Activated CD4-positive, alpha-beta T cell treated with anti-CD3 and anti-CD28 coated beads for 24 hours (primary cell): ENCODE results near the gene IL1R1.
A peak's percentile ranks its signal among the peaks of the same experiment; 100 is the strongest.
"Not testable (repeated sequence)": the region's sequence is repeated elsewhere in the genome, so short reads cannot be mapped to it uniquely, and the experiment has no call there.

Experiments
- DNase-seq, 2 donors: peaks; one replicate each; pipeline ENCODE4 v3.0.0-alpha.2; 2020; ENCODE audit warnings: low read depth in 2 of 2

The IL1R1 gene

DNA sequence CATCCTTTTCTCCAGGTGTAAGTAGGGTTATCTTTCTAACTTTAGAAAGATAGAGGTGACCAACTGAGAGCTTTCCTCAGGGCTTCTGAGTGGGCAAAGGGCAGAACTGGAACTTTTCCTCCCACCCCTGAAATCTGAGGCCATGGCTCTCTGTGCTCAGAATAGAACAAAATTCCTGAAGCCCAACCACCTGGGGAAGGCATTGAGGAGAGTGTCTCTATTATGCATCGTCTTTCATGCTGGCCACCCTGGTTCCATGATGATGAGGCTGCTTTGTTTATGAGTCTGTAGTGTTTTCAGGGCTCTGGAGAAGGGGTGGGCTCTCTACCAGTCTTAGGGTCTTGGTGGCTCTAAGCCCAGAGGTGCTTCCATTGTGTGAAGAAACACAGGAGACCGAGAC is 30.7 kb upstream of the IL1R1 start:
- no peak for DNase-seq

DNA sequence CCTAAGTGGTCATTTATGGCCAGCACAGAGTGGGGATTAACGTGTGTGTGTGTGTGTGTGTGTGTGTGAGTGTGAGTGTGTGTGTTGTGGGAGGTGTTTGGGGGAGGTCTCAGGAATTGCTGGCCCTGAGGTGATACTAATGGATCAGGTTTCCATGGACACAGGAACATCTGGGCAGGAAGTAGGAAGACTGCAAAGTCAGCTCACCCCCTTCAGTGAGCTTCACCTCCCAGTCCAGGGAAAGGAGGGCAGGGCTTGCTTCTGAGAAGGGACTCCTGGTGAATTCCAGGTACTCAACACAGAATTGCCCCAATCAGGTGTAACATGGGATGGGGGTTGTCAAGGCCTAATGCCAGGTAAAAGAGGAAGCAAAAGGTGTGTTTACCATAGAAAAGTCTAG is 30.3 kb upstream of the IL1R1 start:
- DNase-seq: no peak

DNA sequence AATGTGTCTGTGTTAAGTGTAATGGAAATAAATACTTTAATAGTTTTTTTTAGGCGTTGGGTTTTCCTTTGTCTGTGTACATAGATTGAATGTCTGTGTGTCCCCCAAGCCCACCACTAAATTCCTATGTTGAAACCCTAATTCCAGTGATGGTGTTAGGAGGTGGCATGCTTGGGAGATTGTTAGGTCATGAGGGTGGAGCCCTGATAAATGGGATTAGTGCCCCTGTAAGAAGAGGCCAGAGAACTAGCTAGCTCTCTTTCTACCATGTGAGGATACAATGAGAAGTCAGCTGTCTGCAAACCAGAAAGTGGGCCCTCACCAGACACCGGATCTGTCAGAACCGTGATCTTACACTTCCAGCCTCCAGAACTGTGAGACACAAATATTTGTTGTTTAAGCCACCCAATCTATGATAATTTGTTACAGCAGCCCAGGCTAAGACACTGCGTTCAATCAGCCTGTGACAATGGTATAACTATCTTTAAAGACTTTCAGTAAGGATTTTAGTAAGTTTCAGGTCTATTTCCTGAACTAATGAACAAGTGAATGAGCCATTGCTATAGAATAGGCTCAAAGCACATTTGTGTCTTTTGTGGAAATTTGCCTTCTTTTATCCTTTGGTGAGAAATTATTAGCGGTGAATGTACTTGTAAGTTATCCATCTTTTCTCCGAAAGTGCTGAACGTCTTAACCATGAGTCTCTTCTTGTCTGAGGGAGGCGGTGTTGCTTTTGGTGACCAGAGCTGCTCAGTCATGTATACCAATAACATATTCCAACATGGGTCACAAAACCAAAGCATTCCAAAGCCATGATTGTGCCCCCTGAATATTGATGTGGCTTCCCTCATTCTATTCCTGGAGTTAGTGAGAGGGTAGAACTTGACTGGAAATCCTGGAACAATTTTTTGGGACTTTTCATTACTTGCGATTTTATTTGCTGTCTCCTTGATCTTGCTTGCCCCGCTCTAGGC is 29.6 kb upstream of the IL1R1 start:
- DNase-seq: no peak

DNA sequence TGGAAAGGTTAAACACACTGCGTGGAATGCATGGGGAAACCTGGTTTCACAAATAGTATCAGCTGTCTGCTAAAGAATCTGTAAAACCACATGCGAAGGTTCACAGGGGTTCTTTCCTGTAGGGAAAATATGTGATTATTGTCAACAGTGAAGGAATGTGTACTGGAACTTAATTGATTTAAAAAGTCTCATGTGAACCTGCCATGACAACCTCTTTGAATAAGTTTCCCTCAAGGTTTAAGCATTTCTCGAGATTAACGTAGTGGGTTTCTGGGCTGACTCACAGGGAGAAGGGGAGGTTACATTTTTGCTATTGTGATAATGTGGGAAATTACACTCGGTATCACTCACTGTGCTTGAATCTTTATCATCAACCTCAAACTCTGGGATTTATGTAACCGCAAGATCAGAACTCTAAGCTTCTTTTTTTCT is 28.2 kb upstream of the IL1R1 start:
- DNase-seq: no peak

DNA sequence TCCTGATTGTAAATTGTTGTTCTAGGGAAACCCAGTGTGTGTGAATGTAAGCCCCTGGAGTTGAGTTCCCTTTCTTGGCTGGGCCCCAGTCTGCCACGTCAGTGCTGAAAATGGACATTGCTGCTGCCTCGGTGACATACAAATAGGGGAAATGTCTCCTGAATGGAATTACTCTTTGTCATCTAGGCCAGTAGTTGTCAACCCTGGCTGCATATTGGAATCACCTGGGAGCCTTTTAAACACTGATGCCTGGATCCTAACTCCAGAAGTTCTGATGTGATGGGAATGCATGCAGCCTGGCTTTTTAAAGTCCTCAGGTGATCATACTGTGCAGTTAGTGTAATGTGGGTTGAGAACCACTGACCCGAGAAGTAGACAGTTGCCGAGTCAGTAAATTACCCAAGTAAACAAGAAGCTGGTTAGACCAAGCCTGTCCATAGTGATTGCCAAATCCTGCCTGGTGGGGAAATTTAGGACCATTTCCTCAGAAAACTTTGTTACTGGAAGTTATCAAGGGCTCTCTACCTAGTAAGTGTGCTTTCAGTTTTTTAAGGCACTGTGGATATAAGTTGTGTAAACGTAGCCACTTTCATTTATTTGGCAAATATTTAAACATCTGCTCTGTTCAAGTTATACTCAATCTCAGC is 27.6 kb upstream of the IL1R1 start:
- no peak for DNase-seq

DNA sequence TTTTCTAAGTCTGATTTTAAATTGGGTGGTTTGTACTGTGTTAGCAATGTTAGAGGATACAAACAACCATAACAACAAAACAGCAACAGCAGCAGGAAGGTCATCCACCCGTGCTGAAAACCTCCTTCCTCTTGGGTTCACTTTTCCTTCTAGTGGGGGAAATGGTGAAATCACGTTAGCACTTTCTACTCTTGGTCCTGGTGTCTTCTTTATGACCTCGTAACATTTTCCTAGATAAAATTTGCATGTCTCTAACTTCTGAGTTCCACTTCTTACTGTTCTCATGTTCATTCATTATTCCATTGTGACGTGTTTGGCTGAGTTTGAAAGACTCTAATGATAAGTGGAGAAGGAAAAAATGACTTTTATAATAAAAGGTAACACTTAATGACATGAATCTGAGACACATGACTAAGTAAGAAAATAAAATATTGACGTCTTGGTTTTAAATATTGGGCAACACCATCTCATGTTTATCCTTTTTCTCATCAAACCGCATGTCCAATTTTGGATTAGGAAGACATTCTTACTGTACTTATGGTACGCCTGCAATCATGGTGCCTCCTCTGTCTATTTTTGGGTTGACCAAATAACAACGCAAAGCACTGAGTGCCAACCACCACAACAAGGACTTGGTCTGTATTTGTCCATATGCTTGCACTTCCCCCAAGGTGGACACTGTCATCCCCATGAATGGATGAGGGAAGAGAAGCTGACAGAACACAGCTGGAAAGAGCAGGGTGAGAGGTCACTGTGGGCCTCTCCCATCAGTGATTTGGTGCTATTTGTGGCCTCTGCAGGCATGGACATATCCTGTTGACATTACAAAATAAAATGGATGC is 25.7 kb upstream of the IL1R1 start:
- no peak for DNase-seq

DNA sequence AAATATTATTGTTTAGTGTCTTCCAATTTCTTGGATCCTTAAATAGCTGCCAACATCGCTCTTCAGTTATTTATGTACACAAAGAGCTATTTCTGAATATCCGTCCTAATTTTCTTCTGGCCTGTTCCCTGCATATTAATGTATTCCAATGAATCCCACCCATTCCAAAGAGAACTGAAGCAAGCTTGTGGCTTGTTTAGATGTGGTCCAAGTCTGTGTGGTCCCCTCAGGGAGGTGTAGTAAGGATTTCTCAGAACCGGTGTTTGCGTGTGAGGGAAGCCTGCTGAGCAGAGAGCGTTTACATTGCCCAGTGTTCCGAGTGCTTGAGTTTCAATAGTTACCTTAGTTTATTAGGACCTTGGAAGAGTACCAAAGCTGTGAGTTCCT is 25.1 kb upstream of the IL1R1 start:
- DNase-seq: no peak

DNA sequence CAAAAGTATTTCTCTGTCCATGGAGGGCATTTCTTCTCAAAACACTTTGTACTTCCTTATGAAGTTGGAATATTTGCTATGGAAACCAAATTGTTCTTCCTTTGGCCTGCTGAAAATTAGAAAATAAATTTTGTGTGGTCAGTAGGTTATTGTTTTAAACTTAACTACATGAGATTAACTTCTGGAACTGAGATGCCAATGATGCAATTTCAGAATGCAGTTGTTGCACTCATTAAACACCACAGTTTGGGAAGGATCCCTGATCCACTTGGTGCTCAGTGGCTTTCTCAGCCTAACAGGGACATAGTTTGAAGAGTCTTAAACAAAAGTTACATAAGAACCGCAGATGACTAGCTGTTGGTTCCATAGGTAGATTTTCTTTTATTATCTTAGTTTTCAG is 23.3 kb upstream of the IL1R1 start:
- DNase-seq: no peak

DNA sequence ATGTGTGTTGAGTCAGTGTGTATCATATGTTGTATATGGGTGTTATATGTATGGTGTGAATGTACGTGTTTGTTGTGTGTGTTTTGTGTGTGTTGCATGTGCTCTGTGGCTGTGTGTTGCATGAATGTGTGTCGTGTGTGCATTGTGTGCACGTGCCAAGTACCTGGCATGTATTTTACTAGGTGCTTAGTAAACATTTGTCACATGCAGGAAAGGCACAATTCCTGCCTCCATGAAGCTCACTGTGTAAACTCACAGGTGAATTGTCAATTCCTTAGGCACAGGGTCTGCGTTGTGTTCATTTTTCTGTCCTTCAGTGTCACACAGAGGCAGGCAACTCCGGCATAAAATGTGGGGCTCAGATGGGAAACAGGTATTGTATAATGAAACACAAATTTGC is 22.3 kb upstream of the IL1R1 start:
- DNase-seq: no peak

DNA sequence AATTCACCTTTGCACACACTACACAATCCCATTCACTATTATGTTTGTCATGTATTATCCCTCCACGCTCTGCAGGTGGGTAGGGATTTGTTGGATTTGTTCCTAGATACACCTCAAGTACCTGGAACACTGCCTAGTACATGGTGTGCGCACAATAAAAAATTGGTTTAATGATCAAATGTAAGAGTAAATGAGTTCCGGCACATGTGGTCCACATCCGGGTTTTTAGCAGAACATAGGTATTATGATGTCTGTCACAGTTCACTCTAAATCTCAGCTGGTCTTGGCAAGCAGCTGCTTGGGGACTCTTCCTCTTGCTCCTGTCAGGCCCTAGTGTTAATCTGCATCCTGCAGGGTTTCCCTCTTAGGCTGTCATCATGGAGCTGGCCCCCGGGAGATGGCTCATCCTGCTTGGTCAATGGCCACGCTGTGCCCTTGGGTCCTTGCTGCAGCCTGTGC is 21.8 kb upstream of the IL1R1 start:
- DNase-seq: no peak

DNA sequence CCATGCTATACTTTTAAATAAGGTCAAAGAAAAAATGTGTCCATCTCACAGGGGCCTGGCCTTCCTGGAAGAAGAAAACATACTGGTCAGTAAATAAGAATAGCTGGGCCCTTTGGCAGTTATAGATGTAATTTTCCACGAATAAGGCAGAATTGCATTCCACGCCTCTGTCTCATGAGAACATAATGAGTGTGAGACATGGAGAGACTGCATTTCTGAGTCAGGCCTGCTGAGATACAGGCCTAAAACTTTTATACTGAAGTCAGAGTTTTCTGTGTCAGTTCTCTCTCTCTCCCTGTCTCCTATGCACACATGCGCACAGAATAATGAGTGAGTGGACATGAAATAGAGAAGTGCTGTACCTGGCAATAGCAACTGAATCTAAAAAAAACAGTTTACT is 20.4 kb upstream of the IL1R1 start:
- DNase-seq: no peak

DNA sequence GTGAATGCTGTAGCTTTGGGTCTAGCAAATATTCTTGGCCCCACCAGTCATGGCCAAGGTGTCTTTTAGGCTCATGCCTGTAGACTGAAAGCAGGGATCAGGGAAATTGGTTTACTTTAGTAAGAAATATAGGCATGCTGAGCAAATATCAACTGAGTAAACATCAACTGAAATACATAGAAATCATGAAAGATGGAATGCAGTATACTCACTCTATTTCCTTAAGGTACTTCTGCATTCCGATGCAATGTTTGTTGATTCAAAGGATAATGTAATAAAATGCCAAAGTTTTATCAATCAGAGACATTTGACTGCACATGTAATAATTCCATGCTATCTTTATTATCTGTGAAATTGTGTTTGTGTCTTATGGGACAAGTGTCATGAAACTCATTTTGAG is 19.6 kb upstream of the IL1R1 start:
- DNase-seq: no peak

DNA sequence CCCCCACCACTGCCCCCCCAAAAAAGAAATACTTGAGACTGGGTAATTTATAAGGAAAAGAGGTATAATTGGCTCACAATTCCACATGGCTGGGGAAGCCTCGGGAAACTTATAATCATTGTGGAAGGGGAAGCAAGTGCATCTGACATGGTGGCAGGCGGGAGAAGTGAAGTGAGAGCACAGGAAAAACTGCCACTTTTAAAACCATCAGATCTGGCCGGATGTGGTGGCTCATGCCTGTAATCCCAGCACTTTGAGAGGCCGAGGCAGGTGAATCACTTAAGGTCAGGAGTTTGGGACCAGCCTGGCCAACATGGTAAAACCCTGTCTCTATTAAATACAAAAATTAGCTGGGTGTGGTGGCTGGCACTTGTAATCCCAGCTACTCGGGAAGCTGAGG is 18.1 kb upstream of the IL1R1 start:
- not testable (repeated sequence) for DNase-seq

DNA sequence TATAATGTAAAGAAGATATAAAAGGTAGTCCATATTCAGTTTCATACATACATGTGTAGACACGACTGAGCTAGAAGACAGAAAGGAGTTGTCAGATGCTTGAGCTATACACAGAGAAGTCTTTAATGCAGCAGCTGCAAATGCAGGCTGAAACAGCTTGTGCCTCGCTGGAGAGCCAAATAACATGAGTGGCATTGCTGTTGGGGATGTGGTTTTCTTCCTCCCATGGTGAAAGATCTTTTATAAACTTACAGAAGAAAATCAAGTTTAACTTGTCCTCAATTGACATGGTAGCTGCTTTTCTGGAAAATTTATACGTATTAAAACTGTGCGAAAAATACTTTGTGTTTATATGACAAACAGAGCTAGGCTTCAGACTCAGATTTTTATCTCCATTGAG is 16.4 kb upstream of the IL1R1 start:
- DNase-seq: no peak

DNA sequence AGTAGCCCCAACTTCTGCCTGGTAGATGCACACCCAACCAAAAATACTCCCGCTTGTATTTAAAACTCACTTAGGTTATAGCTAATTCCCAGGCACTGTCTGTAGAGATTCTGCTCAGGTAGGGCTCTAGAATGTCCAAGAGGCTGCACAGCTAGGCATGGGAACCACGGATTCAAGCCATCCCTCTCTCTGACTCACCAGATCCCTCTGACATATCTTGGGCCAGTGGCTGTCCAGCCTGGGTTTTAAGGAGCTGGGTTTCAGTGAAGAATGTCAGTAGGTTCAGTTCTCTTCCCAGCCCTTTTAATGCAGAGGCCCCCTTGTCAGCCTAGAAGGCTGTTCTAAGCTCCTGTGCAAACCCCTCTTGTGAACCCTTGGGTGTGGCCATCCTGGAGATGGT is 15.9 kb upstream of the IL1R1 start:
- no peak for DNase-seq

DNA sequence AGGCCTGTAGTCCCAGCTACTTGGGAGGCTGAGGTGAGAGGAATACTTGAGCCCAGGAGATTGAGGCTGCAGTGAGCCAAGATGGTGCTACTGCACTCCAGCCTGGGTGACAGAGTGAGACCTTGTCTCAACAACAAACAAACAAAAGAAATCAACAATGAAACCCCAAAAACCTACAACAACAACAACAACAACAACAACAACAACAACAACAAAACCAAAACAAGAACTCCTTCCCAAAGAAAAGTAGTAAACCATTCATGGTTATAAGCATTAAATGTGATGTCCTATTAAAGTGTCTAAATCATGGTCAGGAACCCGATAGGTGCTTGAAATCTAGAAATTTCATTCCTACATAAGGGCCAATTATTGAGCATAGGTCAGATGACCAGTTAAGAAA is 13.5 kb upstream of the IL1R1 start:
- DNase-seq: no peak

DNA sequence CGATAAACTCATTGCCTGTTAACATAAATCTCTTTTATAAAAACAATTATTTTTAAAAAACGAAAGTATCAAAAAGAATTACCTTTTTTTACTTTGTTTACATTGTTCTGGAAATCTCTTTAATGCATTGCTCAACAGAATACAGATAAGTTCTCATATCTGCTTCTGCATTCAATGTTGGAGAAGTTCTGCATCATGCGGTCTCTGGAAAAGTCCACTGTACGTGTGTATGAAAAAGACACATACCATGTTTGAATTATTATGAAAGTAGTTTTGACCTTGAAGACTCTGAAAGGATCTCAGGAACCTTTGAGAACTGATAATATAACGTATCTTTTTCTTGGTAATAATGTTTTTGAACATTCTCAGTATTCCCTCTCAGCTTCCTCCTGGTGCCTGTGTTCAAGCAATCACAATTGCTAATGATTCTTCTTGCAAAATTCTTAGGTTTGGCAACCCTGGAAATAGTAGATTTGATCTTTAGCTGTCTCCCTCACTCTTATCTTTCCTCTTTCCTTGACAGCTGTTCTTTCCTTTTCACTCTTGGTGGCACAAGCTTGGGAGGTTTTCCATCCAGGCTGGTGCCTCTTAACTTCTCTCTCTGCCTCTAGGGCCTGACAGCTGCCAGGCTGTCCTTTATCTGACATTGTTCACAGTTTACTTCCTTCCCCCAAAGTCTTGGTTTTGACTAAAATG is 12.4 kb upstream of the IL1R1 start:
- DNase-seq: no peak

DNA sequence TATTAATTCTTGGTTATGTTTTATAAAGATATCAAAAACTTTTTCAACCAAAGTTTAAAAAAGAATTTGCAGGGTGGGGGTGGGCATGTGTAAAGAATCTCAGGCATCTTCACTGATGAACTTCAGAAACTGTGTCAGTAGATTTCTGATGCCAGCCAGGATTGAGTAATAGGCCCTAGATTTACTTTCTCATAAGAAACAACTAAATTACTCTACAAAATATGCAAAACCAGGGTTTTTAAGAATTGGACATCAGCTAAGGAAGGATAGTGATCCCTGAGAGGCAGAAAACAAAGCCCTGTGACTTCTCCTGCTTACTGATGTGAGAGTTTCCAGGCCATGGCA is 11.9 kb upstream of the IL1R1 start:
- no peak for DNase-seq

DNA sequence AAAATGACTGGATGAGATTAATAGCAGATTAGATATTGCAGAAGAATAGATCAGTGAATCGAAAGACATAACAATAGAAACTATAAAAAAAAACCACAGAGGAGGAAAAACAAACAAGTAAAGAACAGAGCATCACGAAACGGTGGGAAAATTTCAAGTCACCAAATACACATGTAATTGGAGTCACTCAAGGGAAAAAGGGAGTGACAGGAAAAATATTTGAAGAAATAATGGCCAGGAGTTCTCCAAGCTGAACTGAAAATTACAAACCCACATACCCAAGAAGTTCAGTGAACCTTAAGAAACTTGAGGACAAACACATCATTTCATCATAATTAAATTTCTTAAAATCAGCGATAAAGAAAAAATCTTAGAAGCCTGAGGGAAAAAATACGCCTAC is 11.0 kb upstream of the IL1R1 start:
- DNase-seq: no peak

DNA sequence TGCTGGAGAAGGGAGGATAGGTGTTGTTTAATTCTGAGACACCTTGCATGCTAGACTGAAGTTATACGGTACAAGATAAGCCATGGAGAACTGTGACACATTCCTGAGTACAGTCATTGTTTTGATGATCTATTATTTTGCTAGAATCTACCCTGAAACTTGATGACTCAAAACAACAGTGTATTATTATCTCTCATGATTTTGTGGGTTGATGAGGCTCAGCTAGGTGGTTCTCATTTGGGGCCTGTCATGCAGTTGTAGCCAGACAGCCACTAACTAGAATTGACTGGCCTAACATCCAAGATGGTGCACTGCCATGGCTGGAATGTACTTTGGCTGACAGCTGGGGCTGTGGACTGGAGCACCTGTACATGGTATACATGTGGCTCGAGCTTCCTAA is 5.4 kb upstream of the IL1R1 start:
- peak in 1 of 2 donors; percentile 32 for DNase-seq

DNA sequence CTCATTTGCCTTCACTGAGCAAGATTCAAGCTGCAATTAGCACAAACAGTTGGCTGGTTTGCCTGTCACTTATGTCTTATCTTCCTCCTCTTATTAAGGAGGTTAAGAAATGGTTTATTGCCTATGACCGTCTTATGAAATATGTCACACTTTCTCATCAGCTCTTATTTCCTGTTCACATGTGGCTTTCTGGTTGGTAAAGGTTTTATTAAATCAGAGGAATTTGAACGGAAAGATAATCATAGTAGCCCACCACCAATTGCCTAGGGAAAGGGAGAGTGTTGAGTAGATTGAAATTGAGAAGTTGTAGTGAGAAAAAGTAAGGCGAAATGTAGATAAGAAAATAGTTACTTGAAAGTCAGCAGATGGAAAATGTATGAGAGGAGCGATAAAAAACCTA is 4.2 kb upstream of the IL1R1 start:
- no peak for DNase-seq

DNA sequence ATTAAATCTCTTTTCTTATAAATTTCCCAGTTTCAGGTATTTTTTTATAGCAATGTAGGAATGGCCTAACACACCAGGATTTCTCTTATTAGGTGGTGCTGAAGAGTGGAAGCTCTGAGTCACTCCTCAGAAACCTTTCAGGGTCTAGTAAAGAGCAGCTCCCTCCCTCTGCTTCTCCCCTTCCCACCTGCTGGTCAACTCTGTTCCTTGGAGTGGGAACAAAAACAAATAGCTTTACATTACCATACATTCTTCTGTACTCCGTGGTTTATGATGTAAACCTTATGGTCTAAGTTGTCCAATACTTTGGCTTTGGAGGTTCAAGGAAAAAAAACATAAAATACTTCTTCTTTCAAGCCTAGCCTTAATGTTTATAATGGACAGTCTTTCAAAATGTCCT is 2.7 kb upstream of the IL1R1 start:
- DNase-seq: no peak
